Activated naive CD8-positive, alpha-beta T cell treated with anti-CD3 and anti-CD28 coated beads, Interleukin-2, amount 50 U/mL, for 24 hours (primary cell): ENCODE measurements around the gene SRM.
"Not testable (repeated sequence)": the region's sequence is repeated elsewhere in the genome, so short reads cannot be mapped to it uniquely, and the experiment has no call there.

ENCODE experiments used
- ATAC-seq: fragments of 150-1000 bp; cut with Tn5 transposase; one replicate; pipeline ENCODE4 v1.10.0; 2021
- DNase-seq: peaks from one replicate; pipeline ENCODE4 v3.0.0; 2021
- H3K27ac Mint-ChIP-seq: one replicate; pipeline ENCODE4 v1.8.0; 2021; ENCODE audit warnings: mild to moderate bottlenecking, mixed read lengths
- H3K27me3 Mint-ChIP-seq: one replicate; pipeline ENCODE4 v1.8.0; 2021; ENCODE audit warnings: mixed read lengths
- H3K36me3 Mint-ChIP-seq: one replicate; pipeline ENCODE4 v1.8.0; 2021; ENCODE audit warnings: low read depth, mixed read lengths
- H3K4me1 Mint-ChIP-seq: one replicate; pipeline ENCODE4 v1.8.0; 2021; ENCODE audit warnings: mixed read lengths
- H3K4me3 Mint-ChIP-seq: one replicate; pipeline ENCODE4 v1.8.0; 2021; ENCODE audit warnings: mild to moderate bottlenecking, moderate library complexity, mixed read lengths
- H3K9me3 Mint-ChIP-seq: one replicate; pipeline ENCODE4 v1.8.0; 2021; ENCODE audit warnings: mixed read lengths

The SRM gene

DNA sequence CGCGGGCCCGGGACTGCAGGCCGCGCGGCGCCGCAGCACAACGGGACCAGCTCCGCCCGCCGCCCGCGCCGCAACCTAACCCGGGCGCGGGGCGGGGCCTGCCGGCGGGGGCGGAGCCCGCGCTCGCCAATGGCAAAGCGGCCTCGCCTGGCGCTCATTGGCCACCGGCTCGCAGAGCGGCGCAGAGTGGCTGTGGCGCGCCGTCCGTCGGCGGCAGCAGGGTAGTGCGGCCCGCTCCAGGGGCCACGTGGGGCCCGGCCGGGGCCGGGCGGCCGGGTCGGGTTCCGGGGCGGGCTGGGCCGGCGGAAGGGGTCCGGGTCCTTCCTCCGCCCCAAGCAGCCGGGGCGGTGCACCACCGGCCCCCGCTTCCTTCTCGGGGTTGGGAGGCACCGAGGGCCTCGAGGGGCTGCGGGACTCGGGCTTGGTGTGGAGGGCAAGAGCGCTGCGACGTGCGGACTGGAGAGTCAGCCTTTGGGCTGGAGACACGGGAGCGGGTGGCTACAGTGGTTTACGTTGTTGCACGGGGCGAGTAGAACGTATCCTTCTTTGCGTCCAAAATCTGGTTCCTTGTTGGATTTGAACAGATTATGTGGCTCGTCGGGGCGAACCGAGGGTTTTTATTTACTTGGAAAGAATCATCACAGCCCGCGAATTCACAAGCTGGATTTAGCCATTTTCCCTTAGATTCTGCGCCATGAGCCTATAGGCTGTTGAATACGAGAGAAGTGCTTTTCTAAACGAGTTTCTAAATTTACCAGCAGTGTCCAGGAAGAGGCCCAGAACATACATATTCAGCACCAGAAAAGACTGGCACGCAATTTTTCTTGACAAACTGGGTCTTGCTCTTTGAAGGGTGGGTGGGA lies at the start of gene SRM:
Gene SRM (minus strand): TSS at position 51 of the 863 bp plus-strand sequence. CDS start 75 bp downstream, outside the sequence.
- Mint-ChIP-seq H3K9me3 (no peaks in the 10 kb centered on the region), H3K4me3 (peak within 1 kb of the TSS; percentile 95), H3K27me3 (no peaks in the 10 kb centered on the region), H3K36me3 (peaks cover 53% of the 10 kb centered on the region), H3K27ac (peak within 1 kb of the TSS; percentile 95), H3K4me1 (peaks cover 60% of the 10 kb centered on the region)
- peak; percentile 93 for DNase-seq
- peak; percentile 93 for ATAC-seq

DNA sequence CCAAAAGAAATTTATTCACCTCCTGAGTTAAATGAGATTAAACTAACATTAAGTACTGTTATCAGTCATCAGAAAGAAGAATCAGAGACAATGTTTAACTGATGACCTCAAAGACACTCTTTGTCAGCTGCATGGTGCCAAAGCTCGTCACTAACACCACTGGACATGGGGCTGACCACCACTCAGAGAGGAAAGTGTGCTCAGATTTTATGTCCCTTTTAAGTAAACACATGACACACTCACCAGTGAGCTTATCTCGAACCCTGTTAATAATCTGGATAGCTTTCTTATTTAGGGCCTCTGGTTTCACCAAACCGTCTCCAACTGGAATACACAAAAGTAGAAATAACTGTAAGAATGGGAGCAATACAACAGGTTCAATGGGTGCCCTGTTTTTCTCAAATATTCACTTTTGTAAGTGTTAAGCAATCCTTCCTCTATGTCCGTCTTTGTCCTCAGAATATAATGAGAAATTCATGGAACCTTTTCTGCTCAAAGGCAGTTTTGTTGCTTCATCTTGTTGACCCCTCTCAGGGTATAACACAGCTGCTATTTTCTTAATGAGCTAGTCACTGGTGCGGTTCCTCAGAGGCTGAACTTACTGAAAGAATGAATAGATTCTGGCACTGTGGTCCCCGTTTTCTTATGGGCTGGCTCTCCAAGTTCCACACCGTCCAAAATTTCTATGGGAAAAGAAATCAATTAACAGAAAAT lies 49.4 kb upstream of the SRM start:
- Mint-ChIP-seq H3K27me3 (no peaks in the 10 kb centered on the region), H3K4me3 (no peak overlapping the region), H3K27ac (no peak overlapping the region), H3K4me1 (no peaks in the 10 kb centered on the region), H3K36me3 (peaks cover 46% of the 10 kb centered on the region), H3K9me3 (no peaks in the 10 kb centered on the region)
- DNase-seq (no peak), ATAC-seq (no peak)

DNA sequence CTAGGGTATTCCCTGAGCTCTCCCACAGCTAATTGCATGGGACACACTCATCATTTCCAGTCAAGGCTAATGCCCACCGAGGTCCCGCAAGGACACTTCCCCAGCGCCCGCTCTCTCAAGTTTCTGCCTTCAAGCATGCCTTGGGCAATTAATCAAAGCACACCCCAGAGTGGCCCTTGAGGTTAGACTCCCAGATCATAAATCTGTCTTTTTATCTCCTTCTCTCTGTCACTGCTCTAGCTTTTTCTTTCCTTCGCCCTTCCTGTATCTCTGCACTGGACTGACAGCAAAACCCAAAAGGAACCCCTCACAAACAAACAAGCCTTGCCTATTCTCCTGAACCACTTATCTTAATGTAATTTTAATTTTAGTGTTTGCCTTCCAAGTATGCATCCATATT lies 47.8 kb upstream of the SRM start:
- Mint-ChIP-seq H3K27me3 (no peaks in the 10 kb centered on the region), H3K4me3 (no peak overlapping the region), H3K36me3 (peaks cover 33% of the 10 kb centered on the region), H3K27ac (no peak overlapping the region), H3K9me3 (no peaks in the 10 kb centered on the region), H3K4me1 (no peaks in the 10 kb centered on the region)
- no peak for ATAC-seq
- no peak for DNase-seq

DNA sequence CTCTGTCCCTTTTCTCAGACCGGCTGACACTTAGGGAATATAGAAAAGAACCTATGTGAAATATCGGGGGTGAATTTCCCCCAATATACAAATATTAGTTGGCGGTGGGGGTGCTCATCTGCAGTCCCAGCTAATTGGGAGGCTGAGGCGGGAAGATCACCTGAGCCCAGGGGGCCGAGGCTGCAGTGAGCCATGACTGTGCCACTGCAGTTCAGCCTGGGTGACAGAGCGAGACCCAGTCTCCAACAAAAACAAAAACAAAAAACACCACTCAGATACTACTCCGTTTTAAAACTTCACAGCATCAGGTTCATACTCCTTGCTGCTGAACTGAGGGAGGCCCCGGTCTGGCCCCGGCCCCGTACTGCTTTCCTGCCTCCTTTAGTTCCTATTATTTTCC lies 45.8 kb upstream of the SRM start:
- Mint-ChIP-seq H3K9me3 (no peaks in the 10 kb centered on the region), H3K27me3 (no peaks in the 10 kb centered on the region), H3K36me3 (peaks cover 22% of the 10 kb centered on the region), H3K27ac (no peak overlapping the region), H3K4me3 (no peak overlapping the region), H3K4me1 (no peaks in the 10 kb centered on the region)
- ATAC-seq (no peak), DNase-seq (no peak)

DNA sequence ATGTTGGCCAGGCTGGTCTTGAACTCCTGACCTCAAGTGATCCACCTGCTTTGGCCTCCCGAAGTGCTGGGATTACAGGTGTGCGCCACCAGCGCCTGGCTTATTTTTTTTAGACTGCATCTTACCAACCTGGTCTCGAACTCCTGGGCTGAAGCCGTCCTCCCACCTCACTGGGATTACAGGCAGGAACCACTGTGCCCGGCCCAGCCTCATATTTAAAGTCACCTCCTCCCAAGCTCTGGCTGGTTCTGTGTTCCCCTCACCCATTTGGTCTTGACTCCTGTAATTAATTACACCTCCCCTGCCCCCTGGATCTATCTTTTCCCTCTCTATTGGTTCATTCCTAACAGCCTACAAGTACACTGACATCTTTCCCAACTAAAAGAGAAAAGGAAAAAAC lies 41.5 kb upstream of the SRM start:
- no peak overlapping the region for H3K4me3 Mint-ChIP-seq
- ATAC-seq = no peak
- H3K27ac Mint-ChIP-seq = no peak overlapping the region
- H3K27me3 Mint-ChIP-seq = no peaks in the 10 kb centered on the region
- peaks cover 11% of the 10 kb centered on the region for H3K4me1 Mint-ChIP-seq
- H3K9me3 Mint-ChIP-seq = no peaks in the 10 kb centered on the region
- peaks cover 11% of the 10 kb centered on the region for H3K36me3 Mint-ChIP-seq
- DNase-seq = no peak

DNA sequence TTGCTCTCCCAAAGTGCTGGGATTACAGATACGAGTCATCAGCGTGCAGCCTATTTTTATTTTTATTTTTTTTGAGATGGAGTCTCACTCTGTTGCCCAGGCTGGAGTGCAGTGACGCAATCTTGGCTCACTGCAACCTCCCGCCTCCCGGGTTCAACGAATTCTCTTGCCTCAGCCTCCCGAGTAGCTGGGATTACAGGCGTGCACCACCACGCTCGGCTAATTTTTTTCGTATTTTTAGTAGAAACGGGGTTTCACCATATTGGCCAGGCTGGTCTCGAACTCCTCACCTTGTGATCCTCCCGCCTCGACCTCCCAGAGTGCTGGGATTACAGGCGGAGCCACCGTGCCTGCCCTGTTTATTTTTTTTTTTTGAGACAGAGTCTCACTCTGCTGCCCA lies 41.0 kb upstream of the SRM start:
- not testable (repeated sequence) for H3K4me3 Mint-ChIP-seq, H3K27me3 Mint-ChIP-seq, ATAC-seq, H3K9me3 Mint-ChIP-seq, H3K27ac Mint-ChIP-seq, DNase-seq
- peaks cover 13% of the 10 kb centered on the region for H3K36me3 Mint-ChIP-seq
- H3K4me1 Mint-ChIP-seq = peaks cover 11% of the 10 kb centered on the region

DNA sequence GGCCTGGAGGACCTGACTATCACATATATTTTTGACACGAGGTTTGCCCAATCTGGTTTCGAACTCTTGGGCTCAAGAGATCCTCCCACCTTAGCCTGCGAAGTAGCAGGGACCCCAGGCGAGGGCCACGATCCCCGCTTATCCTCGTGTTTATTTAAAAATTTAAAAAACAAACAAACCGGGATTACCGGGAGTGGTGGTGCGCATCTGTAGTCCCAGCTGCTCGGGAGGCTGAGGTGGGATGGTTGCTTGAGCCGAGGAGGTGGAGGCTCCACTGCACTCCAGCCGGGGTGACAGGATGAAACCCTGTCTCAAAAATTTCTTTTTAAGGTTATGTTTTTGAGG lies 40.3 kb upstream of the SRM start:
- Mint-ChIP-seq H3K27me3 (no peaks in the 10 kb centered on the region), H3K9me3 (no peaks in the 10 kb centered on the region), H3K4me1 (peaks cover 11% of the 10 kb centered on the region), H3K36me3 (peaks cover 14% of the 10 kb centered on the region), H3K4me3 (peak overlapping the region; percentile 93), H3K27ac (peak overlapping the region; percentile 91)
- ATAC-seq (no peak), DNase-seq (peak; percentile 6)

DNA sequence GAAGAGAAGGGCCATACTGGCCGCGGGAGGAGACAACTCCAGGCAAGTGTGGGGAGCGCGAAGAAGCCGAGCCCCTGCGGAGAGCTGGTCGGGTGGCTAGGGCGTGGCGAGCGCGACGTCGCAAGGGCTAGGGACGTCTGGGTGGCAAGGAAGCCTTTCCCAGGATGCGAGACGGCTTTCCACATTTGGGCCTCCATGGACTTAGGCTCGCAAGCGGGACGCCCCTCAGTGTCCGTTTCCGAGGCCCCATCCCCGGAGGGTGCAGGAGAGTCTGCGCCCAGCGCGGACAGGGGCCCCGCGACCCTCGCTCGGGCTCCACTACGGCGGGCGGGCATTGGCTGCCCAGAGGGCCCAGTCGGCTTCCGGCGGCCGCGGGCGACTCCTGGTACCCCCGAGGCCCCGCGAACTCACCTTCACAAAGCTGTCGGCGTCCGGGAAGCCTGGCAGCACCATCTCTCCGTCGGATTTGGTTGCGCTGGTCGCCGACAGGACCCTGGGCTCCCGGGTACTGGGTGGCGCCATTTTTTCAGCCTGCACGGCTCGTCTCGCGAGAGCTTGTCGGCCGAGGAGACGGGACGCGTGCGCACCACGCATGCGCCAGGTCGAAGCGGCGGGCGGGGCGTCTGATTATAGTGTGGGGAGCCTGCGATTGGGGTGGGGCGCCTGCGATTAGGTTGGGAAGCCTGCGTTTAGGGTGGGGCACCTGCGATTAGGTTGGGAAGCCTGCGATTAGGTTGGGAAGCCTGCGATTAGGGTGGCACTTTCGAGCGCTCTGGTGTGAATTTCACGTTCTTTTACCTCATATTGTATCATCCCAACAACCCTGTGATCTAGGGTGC lies 39.7 kb upstream of the SRM start, which contains the start of gene EXOSC10:
Gene EXOSC10 (minus strand): TSS at position 560 of the 839 bp plus-strand sequence. CDS start 38 bp downstream, at position 522.
- DNase-seq (peak; percentile 95), ATAC-seq (peak; percentile 94)
- Mint-ChIP-seq H3K27ac (peak within 1 kb of the TSS; percentile 91), H3K9me3 (no peaks in the 10 kb centered on the region), H3K27me3 (no peaks in the 10 kb centered on the region), H3K36me3 (peaks cover 13% of the 10 kb centered on the region), H3K4me1 (peaks cover 11% of the 10 kb centered on the region), H3K4me3 (peak within 1 kb of the TSS; percentile 93)

DNA sequence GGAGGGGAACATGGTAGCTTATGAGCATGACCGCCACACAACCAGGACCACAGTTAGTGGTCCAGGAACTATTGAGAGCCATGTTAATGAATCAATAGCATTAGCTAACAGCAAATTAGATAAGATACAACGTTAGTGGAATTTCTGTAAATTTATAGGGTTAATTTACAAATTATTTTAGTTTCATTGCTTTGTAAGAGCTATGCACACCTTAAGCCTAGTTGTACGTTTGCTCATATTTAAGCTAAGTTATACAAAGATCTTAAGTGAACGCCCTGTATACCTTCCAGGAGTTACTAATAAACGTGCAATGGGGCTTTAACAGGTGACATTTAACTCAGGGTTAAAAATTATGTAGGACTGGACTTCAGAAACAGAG lies 39.1 kb upstream of the SRM start:
- Mint-ChIP-seq H3K36me3 (peaks cover 13% of the 10 kb centered on the region), H3K4me3 (peak overlapping the region; percentile 93), H3K9me3 (no peaks in the 10 kb centered on the region), H3K4me1 (peaks cover 11% of the 10 kb centered on the region), H3K27me3 (no peaks in the 10 kb centered on the region), H3K27ac (peak overlapping the region; percentile 91)
- no peak for ATAC-seq
- DNase-seq = no peak

DNA sequence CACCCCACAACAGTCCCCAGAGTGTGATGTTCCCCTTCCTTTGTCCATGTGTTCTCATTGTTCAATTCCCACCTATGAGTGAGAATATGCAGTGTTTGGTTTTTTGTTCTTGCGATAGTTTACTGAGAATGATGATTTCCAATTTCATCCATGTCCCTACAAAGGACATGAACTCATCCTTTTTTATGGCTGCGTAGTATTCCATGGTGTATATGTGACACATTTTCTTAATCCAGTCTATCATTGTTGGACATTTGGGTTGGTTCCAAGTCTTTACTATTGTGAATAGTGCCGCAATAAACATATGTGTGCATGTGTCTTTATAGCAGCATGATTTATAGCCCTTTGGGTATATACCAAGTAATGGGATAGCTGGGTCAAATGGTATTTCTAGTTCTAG lies 24.0 kb upstream of the SRM start:
- H3K9me3 Mint-ChIP-seq, H3K4me3 Mint-ChIP-seq, ATAC-seq, DNase-seq, H3K27me3 Mint-ChIP-seq, H3K4me1 Mint-ChIP-seq, H3K27ac Mint-ChIP-seq: not testable (repeated sequence)
- H3K36me3 Mint-ChIP-seq = peaks cover 61% of the 10 kb centered on the region

DNA sequence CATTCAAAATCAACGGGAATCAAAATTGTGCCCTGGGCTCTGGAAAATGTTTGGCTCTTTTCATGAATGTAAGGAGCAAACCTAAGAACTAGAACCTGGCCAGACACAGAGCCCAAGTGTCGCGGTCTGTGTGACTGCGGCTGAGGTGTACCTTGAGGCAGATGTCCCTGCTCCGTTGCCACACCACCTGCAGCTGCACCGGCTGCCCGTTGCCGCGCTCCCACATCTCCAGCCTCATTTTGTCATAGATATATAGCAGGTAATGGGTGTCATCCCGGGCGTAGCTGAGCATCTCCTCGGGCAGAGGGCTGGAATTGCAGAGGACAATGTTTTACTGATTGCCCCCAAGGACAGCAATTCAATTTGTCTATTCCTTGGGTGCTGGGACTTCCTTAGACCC lies 21.1 kb upstream of the SRM start:
- no peak for DNase-seq
- Mint-ChIP-seq H3K27me3 (no peaks in the 10 kb centered on the region), H3K9me3 (no peaks in the 10 kb centered on the region), H3K4me1 (no peaks in the 10 kb centered on the region), H3K27ac (no peak overlapping the region), H3K36me3 (peaks cover 59% of the 10 kb centered on the region), H3K4me3 (no peak overlapping the region)
- ATAC-seq = no peak

DNA sequence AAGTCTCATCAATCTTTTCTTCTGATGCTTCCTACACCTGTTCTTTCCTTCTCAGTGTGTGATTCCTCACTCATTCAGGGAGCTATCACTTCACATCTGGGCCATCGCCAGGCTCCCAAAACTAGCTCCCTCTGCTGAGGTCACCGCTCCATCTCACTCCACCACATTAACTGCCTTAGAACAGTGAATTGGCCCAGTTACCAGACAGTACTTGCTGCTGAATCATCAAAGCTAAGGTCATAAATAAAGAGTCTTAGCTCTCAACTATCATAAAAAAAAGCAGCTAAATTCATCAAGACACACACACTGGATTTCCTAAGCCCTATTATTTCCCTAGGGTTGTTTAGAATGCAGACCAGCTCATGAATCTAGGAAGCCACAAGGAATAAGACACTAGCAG lies 18.8 kb upstream of the SRM start:
- Mint-ChIP-seq H3K4me1 (no peaks in the 10 kb centered on the region), H3K9me3 (no peaks in the 10 kb centered on the region), H3K36me3 (peaks cover 55% of the 10 kb centered on the region), H3K4me3 (no peak overlapping the region), H3K27me3 (no peaks in the 10 kb centered on the region), H3K27ac (peak overlapping the region; percentile 12)
- ATAC-seq (no peak), DNase-seq (no peak)

DNA sequence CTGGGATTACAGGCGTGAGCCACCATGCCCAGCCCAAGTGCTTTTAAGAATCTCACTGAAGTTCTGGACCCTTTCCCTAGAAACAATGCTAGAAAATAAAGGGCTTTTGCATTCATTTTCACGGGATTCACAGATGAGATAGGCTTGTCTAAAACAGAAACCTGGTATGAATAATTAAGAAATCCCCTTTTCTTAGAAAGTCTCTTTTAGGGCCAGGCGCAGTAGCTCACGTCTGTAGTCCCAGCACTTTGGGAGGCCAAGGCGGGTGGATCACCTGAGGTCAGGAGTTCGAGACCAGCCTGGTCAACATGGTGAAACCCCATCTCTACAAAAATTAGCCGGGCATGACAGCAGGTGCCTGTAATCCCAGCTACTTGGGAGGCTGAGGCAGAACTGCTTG lies 13.6 kb upstream of the SRM start:
- H3K9me3 Mint-ChIP-seq, H3K4me1 Mint-ChIP-seq, H3K4me3 Mint-ChIP-seq, DNase-seq, H3K27me3 Mint-ChIP-seq, H3K27ac Mint-ChIP-seq, ATAC-seq: not testable (repeated sequence)
- peaks cover 62% of the 10 kb centered on the region for H3K36me3 Mint-ChIP-seq

DNA sequence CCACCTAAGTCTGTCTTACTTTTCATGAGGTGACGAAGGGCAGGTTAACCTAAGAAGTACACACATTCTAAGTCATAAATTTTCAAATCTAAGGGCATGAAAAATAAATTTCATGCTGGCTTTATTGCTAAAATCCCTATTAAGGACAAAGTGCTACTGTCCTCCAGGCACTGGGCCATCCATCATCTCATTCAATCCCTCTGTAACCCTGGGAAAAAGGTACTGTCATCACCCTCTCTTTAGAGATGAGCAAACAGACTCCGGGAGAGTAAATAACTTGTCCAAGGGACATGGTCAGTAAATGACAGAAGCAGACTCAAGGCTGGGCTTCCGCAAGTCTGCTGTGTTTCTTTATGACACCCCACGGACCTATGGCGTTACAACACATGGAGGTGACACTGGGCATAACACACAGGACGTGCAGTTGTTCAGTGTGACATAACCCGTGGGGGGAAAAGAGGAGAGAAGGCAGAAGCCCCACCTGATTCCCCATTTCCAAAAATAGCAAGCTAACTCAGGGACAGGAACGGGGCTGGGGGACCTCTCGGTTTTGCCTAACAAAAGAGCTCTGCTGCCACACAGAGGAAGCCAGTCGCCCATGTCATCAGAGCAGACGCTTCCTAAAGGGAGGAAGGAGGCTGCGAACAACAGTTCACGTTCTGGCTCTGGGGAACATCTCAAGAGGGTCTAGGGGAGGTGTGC lies 12.5 kb upstream of the SRM start:
- H3K4me3 Mint-ChIP-seq = no peak overlapping the region
- H3K4me1 Mint-ChIP-seq = peaks cover 9% of the 10 kb centered on the region
- peaks cover 64% of the 10 kb centered on the region for H3K36me3 Mint-ChIP-seq
- no peak overlapping the region for H3K27ac Mint-ChIP-seq
- ATAC-seq (no peak), DNase-seq (no peak)
- H3K9me3 Mint-ChIP-seq = no peaks in the 10 kb centered on the region
- H3K27me3 Mint-ChIP-seq = no peaks in the 10 kb centered on the region
